Ammon's horn (tissue), 1 donor: ENCODE measurements around the gene KDM4F.

Source experiments
- DNase-seq: peaks from one replicate; pipeline ENCODE4 v3.0.0-alpha.2; 2016; ENCODE audit warnings: low spot score

KDM4F gene

DNA sequence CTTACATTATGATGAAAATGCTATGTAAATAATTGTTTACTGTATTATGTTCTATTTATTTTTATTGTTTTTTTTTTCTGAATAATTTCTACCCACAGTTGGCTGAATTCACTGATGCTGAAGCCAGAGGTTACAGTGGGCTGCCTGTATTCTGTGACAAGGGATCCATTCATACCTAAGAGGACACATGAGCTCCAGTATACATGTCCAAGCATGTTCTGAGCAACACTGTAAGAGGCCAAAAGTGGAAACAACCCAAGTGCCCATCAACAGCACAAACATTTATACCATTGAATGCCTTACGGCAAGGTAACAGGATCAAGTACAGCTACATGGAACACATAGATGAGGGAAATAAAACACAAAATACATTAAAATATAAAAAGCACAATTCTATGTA is 16.1 kb downstream of the KDM4F start:
- no peak for DNase-seq

DNA sequence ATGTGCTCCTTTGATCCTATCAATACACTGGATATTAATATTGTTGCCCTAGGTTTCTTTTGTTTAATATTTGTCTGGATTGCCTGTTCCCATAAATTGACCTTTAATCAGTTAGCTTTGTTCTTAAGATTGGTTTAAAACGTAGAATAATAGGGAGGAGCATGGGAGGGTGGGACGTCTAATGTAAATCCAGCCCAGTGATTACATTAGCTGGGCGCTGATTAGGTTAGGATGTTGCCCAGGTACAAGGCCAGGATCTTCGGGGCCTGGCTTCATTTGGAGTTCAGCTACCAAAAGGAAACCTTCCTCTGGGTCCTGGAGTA is 17.5 kb downstream of the KDM4F start, which contains the start of gene SRSF8:
SRSF8 (plus strand) TSS at position 204 of the 323 bp plus-strand sequence. CDS start 308 bp downstream, outside the sequence.
- no peak for DNase-seq

DNA sequence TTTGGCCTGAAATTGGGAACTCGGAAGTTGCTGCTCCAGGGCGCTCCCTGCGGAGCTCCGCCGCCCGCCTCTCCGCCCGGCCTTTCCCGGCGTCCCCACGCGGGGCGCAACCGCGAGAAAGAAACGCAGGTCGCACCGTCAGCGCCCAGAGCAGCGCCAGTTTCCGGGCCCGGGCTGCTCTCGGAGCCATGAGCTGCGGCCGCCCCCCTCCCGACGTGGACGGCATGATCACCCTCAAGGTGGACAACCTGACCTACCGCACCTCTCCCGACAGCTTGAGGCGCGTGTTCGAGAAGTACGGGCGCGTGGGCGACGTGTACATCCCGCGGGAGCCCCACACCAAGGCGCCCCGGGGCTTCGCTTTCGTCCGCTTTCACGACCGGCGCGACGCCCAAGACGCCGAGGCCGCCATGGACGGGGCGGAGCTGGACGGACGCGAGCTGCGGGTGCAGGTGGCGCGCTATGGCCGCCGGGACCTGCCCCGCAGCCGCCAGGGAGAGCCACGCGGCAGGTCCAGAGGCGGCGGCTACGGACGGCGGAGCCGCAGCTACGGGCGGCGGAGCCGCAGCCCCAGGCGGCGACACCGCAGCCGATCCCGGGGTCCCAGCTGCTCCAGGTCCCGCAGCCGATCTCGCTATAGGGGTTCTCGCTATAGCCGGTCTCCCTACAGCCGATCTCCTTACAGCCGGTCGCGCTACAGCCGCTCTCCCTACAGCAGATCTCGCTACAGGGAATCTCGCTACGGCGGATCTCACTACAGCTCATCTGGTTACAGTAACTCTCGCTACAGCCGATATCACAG is 18.0 kb downstream of the KDM4F start:
- peak; percentile 85 for DNase-seq

DNA sequence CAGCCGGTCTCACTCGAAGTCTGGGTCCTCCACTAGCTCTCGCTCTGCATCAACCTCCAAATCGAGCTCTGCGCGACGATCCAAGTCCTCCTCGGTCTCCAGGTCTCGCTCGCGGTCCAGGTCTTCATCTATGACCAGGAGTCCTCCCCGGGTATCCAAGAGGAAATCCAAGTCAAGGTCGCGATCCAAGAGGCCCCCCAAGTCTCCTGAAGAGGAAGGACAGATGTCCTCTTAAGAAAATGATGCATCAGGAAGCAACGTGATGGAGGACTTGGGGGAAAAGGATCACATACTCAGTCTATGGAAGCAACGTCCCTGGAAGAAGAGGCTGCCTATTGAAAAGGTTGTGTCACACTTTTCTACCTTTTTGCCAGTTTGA is 18.6 kb downstream of the KDM4F start:
- DNase-seq: peak; percentile 43

DNA sequence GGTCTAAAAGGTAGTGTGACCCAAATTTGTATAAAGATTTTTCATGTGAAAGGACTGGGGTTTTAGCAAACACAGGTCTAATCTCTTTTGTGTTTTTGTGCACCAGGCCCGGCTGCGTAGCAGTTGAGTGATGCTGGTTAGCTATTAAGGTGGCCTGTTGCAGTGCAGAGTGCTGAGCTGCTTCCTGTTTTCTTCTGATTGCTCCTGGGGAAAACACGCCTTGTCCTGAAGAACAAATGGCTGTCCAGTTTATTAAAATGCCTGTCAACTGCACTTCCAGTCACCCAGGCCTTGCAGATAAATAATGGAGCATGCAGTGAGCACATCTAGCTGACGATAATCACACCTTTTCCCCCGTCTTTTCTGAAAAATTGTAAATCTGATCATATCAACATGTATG is 19.3 kb downstream of the KDM4F start:
- DNase-seq: peak; percentile 90

DNA sequence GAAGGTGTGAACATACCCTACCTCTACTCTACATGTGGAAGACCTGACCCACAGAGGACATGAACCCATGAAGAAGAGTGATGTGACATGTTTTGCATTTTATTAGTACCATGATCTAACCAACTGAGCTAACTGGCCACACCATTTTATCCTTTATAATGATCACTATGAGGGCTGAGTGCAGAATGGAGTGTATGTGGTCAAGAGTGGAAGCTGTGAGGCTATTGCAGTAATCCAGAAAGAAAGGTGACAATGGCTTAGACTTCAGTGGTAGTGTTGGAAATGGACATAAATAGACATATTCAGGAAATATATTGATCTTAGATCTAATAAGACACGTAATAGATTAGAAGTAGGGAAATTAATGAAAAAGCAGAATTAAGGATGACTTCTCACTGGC is 21.2 kb downstream of the KDM4F start:
- no peak for DNase-seq

DNA sequence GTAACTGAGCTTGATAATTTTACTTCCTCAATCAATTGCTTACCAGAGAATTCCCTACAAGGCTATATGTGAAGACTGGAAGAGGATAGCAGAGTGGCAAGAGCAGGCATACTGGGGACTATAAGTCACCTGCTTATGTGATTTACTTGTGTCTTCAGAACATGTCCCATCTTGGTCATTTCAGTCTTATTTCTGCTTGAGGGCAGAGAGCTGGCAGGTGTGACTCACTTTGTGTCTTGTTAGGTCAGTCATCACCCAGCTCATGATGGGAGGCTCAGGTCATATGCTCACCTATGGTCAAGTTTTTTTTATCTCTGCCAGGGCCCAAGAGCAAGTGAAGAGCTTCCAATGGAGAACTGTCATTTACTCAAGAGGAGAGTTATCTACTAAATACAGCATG is 23.7 kb downstream of the KDM4F start:
- no peak for DNase-seq

DNA sequence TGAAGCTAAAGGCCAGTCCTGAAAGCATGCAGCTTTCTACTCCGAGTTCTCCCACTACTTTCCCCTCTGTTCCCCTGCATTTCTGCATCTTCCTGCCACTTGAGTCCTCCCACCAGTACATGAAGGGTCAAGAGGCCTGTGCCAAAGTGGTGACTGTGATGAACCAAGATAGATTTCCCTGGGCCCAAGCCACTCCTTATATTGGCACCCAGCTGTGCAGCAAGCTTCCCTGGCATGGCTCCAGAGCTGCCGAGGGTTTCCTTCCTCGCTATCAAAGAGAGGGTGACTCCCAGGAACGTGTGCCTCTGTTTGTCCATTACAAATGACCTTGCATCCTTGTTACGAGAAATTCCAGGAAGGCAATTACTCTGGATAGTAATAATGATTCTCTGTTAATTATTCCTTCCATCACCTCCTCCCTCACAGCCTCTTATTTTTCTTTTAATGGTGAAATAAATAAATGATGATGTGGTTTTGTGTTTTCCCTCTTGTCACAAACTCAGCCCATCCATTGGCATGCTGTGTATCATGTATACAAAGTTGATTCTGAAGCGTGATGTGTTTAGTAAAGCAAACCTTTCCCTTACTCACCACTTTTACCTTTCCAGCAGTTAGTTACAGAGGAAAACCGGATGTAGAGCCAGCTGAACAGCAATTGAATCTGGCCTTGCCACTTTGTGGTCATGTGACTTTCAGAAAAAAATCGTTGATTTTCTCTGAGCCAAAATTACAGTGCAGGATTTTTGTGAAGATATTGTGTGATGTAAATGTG is 25.8 kb downstream of the KDM4F start:
- DNase-seq: no peak

DNA sequence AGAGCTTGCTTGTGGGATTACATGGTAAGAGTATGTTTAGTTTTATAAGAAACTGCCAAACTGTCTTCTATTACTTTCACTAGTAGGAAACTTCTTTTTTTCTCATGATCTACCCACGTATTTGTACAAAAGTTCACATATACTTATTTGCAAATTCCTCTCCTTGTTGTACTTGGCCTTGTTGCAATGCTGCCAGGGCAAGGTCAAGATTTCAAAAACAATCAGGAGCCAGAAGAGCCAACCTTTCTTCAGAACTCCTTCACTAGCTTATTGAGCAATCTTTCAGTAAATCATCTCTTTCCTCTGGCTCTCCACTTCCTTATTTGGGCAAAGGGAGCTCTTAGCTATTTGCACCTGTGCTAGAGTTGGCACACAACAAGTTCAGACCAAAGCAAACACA is 27.2 kb downstream of the KDM4F start:
- no peak for DNase-seq

DNA sequence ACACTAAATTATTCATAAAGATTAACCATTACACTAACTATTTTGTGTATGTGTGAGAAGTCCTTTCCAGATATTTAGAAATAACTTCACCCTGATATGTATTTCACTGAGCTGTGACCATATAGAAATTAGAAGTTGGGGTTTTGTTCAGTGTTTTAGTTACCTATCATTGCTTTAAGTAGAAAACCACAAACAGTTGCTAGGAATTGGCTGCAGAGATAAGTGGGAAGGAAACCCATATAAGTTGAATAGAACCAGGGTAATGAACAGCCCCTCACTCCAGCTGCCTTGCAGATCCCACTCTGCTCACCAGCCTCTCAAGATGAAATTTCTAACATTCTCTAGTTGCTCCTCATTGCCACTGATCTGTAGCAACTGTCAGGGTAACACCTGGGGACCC is 27.8 kb downstream of the KDM4F start:
- DNase-seq: no peak

DNA sequence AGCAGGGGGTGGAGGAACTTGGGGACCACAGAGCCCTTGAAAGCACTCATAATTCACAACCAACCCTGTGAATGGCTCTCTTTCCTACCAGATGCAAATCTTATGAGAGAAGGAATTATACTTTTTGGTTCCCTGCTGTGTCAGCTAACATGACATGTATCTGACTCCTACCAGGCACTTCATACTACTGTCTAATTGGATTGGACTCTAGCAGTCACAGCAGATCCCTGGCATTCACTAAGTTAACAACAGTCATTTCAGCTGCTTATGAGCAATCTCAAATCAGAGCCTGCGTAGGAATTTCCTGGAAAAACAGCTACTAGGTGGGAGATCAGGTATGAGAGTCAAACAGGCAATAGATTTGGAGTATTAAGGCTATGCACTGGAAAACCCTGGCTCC is 29.3 kb downstream of the KDM4F start:
- no peak for DNase-seq

DNA sequence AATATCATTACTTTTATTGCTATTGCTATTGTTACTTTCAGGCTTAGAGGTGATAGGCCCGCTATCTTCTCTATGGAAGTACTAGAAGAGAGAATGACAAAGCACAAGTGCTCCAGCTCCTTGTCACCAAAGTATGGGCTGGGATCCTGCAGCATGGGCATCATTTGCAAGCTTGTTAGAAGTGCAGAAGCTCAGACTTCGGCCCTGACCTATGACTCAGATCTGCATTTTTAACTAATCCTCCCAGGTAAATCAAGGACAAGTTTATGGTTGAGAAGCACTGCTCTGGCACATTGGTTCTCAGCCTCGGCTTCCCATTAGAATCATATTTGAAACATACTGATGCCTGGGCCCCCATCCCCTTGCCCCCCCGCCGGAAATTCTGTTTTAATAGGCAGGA is 31.8 kb downstream of the KDM4F start:
- no peak for DNase-seq

DNA sequence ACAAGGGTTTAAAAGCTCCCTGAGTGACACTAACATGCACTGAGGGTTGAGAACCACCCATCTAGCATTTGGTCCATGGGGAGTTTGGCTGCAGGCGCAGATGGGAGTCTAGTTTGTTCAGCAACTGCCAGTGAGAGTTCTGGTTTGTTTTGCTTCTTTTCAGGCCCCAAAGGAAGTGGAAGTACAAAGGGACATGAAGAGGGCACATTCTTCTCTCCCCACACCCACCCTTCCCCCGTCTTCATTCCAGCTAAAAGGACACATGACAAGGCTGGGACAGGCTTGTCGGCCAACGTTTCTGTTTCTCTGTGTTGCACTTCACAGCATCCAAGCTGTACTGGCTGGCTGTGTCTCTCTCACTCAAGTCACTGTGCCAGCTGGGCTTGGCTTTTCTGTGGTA is 32.2 kb downstream of the KDM4F start:
- peak; percentile 90 for DNase-seq

DNA sequence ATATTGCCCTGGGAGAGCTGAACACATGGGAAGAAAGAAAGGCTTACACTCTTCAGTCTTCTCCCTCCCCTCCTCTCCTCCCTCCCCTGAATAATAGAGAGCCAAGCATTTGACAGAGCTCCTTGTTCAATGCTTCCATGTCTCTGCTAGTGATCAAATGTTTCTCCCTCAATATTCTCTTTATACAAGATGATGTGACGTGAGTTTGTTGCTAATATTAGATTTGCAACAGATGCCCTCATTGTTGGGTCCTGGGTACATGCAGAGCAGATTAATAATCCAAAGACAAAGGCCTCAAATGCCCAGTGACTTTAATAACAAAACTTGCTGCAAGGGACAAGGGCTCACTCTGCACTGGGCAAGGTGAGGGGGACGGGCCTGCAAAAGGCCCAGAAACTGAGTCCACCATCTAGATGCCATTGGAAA is 33.4 kb downstream of the KDM4F start:
- peak; percentile 92 for DNase-seq

DNA sequence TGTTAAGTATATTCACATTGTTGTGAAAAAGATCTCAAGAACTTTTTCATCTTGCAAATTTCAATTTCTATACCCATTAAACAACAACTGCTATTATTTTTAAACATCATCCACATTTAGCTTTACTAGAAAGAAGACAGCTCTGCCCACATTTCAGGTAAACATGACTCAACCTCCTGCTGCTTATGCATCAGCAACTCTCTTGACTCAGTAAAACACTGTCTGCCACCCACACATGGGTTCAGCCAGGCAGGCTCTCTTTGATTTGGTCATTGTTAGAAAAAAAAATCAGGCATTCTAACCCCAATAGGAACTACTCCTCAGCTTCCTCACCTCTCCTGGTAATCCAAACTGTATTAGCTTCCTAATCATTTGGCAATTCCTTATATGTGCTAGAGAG is 35.3 kb downstream of the KDM4F start:
- no peak for DNase-seq

DNA sequence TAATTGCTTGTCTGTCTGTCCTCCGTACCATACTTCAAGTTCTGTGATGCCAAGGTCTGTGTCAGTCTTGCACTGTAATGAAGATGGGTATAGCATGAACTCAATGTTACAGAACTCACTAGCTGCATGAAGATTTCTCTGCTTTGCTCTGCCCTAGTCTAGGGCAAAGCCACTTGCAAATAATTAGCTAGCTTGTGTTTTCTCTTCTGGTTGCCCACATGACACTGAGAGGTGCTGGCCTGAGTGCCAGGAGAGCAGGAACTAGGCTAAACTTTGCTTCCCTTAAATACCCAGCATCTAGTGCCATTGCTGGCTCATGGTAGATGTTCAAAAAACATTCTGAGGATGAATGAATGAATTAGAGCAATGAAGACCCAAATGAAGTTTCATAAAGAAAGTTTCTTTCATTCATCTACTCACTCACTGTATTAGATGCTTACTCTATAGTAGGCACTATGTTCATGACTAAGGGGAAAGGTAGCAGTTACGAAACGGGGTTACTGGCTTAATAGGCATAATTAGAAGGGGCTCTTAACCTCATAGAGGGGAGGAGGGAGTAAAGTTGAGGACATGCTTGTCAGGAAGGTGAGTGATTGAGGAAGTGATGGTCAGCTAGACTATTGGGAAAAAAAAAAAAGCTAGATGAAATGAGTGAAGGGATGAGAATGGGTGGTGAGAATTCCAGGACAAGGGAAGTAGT is 36.0 kb downstream of the KDM4F start:
- no peak for DNase-seq

DNA sequence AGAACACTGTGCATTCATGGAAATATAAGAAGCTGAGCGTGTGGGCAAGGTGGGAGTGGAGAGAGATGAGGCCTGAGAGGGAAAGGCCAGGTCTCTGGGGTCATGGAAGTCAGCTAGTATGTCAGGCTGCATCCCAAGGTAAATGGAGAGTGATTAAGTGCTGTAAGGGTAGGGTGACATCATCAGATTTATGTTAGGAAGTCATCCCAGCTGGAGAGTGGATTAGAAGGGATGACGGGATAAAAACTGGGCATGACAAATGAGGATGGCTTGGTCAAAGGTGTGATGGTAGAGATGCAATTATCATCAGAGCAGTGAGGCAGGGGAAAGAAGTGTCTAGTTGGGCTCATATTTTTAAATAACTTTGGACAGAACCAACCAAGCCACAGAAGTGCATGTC is 36.9 kb downstream of the KDM4F start:
- no peak for DNase-seq

DNA sequence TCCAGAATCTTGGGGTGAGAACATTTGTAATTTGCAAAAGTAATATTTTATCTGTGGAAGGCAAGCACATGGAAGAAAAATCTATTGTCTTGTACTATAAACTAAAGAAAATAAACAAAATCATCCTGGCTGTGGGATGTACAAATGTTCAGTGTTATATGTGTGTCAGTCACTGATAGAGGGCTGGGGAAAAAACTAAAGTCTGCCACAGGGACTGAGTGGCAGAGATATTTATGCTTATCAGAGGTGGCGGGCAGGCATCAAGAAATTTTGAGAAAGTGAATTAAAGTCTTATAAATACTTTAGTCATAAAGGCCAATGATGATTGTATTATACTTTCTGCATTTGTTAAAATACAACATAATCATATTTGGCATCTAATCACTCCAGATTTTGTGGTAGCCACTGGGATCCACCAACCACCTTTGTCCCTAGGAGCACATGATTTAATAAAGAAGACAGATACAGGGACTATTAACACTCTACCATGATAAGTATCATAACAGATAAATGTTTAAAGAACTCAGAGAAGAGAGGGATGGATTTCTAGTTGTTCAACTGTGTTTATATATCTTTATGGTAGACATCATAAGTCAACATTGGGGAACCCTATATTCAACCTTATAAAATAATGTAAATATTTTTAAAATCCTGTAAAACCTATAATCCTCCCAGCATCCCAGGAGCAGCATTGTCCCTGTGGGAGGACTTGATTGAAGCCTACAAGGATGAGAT is 37.8 kb downstream of the KDM4F start:
- no peak for DNase-seq

DNA sequence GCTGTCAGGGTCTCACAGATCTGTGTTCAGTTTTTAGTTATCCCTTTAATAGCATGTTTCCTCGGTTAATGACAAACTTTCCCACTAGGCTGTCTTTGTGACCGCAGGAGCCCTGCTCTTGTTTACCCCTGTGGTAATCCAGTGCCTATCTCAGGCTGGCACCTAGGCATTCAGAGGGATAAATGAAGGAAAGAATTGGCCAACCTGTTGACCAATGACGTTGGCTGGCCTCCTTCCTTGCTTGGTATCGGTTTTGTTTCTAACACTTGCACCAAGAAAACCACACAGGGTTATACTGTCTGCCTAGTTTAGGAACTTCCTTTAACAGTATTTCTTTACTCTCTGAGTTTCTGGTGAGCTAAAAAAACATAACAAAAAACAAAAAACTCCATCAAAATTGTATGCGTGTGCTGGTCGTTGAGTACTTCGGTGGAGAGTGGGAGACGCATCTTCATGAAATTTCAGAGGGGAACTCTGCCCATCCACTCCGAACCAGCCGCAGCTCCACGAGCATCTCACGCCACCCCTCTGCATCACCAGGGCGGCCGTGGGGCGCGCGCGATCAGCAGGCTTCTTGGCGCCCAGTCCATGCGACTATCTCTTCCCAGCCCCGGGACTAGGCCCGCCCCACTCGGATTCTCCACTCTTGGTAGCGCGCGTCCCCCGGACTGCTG is 39.9 kb downstream of the KDM4F start:
- no peak for DNase-seq

DNA sequence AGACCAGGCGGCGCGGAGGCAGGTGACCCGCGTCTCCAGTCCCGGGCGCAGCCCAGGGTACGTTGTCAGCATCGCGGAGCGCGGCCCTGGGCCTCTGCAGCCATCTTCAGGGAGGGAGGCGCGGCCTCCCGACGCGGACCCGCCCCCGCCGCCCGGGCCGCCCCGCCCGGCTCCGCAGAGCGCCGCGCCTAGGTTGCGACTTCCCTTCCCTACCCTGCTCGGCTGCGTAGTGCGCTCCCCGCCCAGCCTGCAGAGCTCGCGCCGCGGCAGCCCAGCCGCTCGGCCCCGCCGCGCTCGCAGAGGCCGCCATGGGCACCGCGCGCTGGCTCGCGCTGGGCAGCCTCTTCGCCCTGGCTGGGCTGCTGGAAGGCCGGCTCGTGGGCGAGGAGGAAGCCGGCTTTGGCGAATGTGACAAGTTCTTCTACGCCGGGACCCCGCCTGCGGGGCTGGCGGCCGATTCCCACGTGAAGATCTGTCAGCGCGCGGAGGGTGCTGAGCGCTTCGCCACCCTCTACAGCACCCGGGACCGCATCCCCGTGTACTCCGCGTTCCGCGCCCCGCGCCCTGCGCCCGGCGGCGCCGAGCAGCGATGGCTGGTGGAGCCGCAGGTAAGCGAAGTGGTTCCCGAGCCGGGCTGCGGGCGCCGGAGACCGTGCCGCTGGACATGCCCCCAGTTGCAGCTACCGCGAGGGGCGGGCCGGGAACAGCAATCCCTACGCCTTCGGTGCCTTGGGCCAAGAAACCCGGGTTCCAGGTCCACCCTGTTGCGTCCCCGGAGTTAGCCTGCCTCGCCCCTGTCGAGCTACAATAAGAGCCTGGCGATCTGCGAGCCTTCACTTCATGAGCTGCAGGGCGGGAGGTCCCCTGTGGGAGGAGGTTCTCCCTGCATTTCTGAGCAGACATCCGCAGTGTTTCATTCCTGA is 40.7 kb downstream of the KDM4F start, which contains the start of gene ENDOD1:
ENDOD1 (plus strand) TSS at position 227 of the 923 bp plus-strand sequence; CDS start at position 309, 82 bp downstream.
- DNase-seq: peak; percentile 91
